ENCODE data around the gene CD109.

CD109 gene

GRCh38 chr6:73796881-73797280, 100.9 kb downstream of the CD109 start:
- peaks cover 0 to 1% of the 10 kb centered on the region in 2 donors for H3K9me3 ChIP-seq (replicated peaks in 1 of 2; ENCODE audit: control insufficient read depth in 2 of 2, insufficient read depth in 1 of 2, low read depth in 1 of 2, low read length in 2 of 2)
- H3K9ac ChIP-seq (ENCODE audit: low read depth, low read length, poor library complexity) = no peak overlapping the region
- H3K4me1 ChIP-seq (ENCODE audit: control insufficient read depth in 2 of 2, insufficient read depth in 1 of 2, low read depth in 1 of 2, low read length in 2 of 2) = no peaks in the 10 kb centered on the region
- H3K4ac ChIP-seq (ENCODE audit: low read length) = no peak overlapping the region
- no peak overlapping the region for H3K14ac ChIP-seq (ENCODE audit: low read length)
- H3K36me3 ChIP-seq (replicated peaks in 1 of 2; ENCODE audit: control insufficient read depth in 2 of 2, insufficient read depth in 2 of 2, low read length in 2 of 2) = no peaks in the 10 kb centered on the region
- no peak overlapping the region for H2BK12ac ChIP-seq (ENCODE audit: low read length)
- H2AFZ ChIP-seq (ENCODE audit: low read length) = no peak overlapping the region
- H2BK120ac ChIP-seq (ENCODE audit: low read depth, low read length) = no peak overlapping the region
- no peak overlapping the region for H3K18ac ChIP-seq (ENCODE audit: low read length)
- H4K91ac ChIP-seq (ENCODE audit: low read depth, low read length, poor library complexity) = no peak overlapping the region
- H3K27me3 ChIP-seq (ENCODE audit: control insufficient read depth in 3 of 3, insufficient read depth in 3 of 3, low read depth in 1 of 3, low read length in 3 of 3) = no peaks in the 10 kb centered on the region
- H2BK5ac ChIP-seq (ENCODE audit: low read length) = no peak overlapping the region
- no peak overlapping the region for H3K27ac ChIP-seq (replicated peaks; ENCODE audit: low read length)
- no peak overlapping the region for H4K8ac ChIP-seq (ENCODE audit: low read depth, low read length)
- H3K79me1 ChIP-seq (ENCODE audit: low read depth, low read length) = no peaks in the 10 kb centered on the region
- no peak overlapping the region for H2AK5ac ChIP-seq (ENCODE audit: low read depth, low read length)
- H3K4me3 ChIP-seq (ENCODE audit: low read length in 2 of 2) = no peak overlapping the region
- no peak overlapping the region for H3K23ac ChIP-seq (ENCODE audit: low read depth, low read length, poor library complexity)
- DNase-seq (ENCODE audit: low spot score) = no peak
- no CpG with 5 or more reads among the region's 4 CpGs for WGBS, 2 donors (ENCODE audit: extremely low coverage in 2 of 2, insufficient read length in 2 of 2, insufficient replicate concordance in 1 of 2)
- H2BK15ac ChIP-seq (ENCODE audit: low read length) = no peak overlapping the region
- no peak overlapping the region for H3K4me2 ChIP-seq (ENCODE audit: insufficient read depth, low read length, poor library complexity, severe bottlenecking)

- Histone ChIP-seq H4K91ac (ENCODE audit: low read depth, low read length, poor library complexity) (no peak overlapping the region), H2BK5ac (ENCODE audit: low read length) (no peak overlapping the region), H2BK15ac (ENCODE audit: low read length) (no peak overlapping the region), H3K9ac (ENCODE audit: low read depth, low read length, poor library complexity) (no peak overlapping the region), H2AFZ (ENCODE audit: low read length) (no peak overlapping the region), H4K8ac (ENCODE audit: low read depth, low read length) (no peak overlapping the region), H3K4me2 (ENCODE audit: insufficient read depth, low read length, poor library complexity, severe bottlenecking) (no peak overlapping the region), H2BK12ac (ENCODE audit: low read length) (no peak overlapping the region), H2AK5ac (ENCODE audit: low read depth, low read length) (no peak overlapping the region), H2BK120ac (ENCODE audit: low read depth, low read length) (no peak overlapping the region), H3K23ac (ENCODE audit: low read depth, low read length, poor library complexity) (no peak overlapping the region), H3K36me3 (replicated peaks in 1 of 2; ENCODE audit: control insufficient read depth in 2 of 2, insufficient read depth in 2 of 2, low read length in 2 of 2) (no peaks in the 10 kb centered on the region), H3K18ac (ENCODE audit: low read length) (no peak overlapping the region), H3K27me3 (ENCODE audit: control insufficient read depth in 3 of 3, insufficient read depth in 3 of 3, low read depth in 1 of 3, low read length in 3 of 3) (no peaks in the 10 kb centered on the region), H3K27ac (replicated peaks; ENCODE audit: low read length) (no peak overlapping the region), H3K4ac (ENCODE audit: low read length) (no peak overlapping the region), H3K9me3 (replicated peaks in 1 of 2; ENCODE audit: control insufficient read depth in 2 of 2, insufficient read depth in 1 of 2, low read depth in 1 of 2, low read length in 2 of 2) (peaks cover 0 to 1% of the 10 kb centered on the region in 2 donors), H3K79me1 (ENCODE audit: low read depth, low read length) (no peaks in the 10 kb centered on the region), H3K4me3 (ENCODE audit: low read length in 2 of 2) (no peak overlapping the region), H3K14ac (ENCODE audit: low read length) (no peak overlapping the region), H3K4me1 (ENCODE audit: control insufficient read depth in 2 of 2, insufficient read depth in 1 of 2, low read depth in 1 of 2, low read length in 2 of 2) (no peaks in the 10 kb centered on the region)
- no CpG with 5 or more reads among the region's 6 CpGs for WGBS, 2 donors (ENCODE audit: extremely low coverage in 2 of 2, insufficient read length in 2 of 2, insufficient replicate concordance in 1 of 2)
- DNase-seq (ENCODE audit: low spot score) = no peak
Measured at GRCh38 chr6:73797861-73798260, 101.9 kb downstream of the CD109 start.

DNA sequence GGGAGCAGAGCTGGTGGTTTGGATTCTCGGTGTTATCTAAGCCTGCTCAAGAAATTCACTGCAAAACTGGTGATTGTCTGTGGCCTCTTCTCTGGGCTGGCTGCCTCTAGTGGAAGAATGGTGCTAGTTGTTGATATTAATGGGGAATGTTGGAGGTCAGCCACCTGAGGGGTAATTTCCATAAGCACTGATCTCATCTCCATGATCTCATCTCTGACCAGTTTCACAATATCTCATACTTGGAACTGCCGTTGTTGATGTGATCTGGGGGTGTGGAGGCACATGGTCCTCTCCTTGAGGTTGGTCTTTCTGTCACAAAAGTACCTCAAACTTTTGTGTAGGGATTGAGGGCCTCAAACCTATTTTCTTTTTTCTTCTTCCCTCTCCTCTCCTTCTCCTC, 102.6 kb downstream of the CD109 start:
- Histone ChIP-seq H3K27ac (replicated peaks; ENCODE audit: low read length) (no peak overlapping the region), H2AK5ac (ENCODE audit: low read depth, low read length) (no peak overlapping the region), H3K79me1 (ENCODE audit: low read depth, low read length) (no peaks in the 10 kb centered on the region), H2BK15ac (ENCODE audit: low read length) (no peak overlapping the region), H2AFZ (ENCODE audit: low read length) (no peak overlapping the region), H3K9me3 (replicated peaks in 1 of 2; ENCODE audit: control insufficient read depth in 2 of 2, insufficient read depth in 1 of 2, low read depth in 1 of 2, low read length in 2 of 2) (peaks cover 0 to 1% of the 10 kb centered on the region in 2 donors), H2BK5ac (ENCODE audit: low read length) (no peak overlapping the region), H3K9ac (ENCODE audit: low read depth, low read length, poor library complexity) (no peak overlapping the region), H4K91ac (ENCODE audit: low read depth, low read length, poor library complexity) (no peak overlapping the region), H2BK12ac (ENCODE audit: low read length) (no peak overlapping the region), H3K23ac (ENCODE audit: low read depth, low read length, poor library complexity) (no peak overlapping the region), H3K4me2 (ENCODE audit: insufficient read depth, low read length, poor library complexity, severe bottlenecking) (no peak overlapping the region), H3K4ac (ENCODE audit: low read length) (no peak overlapping the region), H3K27me3 (ENCODE audit: control insufficient read depth in 3 of 3, insufficient read depth in 3 of 3, low read depth in 1 of 3, low read length in 3 of 3) (no peaks in the 10 kb centered on the region), H3K14ac (ENCODE audit: low read length) (no peak overlapping the region), H4K8ac (ENCODE audit: low read depth, low read length) (no peak overlapping the region), H3K36me3 (replicated peaks in 1 of 2; ENCODE audit: control insufficient read depth in 2 of 2, insufficient read depth in 2 of 2, low read length in 2 of 2) (no peaks in the 10 kb centered on the region), H2BK120ac (ENCODE audit: low read depth, low read length) (no peak overlapping the region), H3K4me3 (ENCODE audit: low read length in 2 of 2) (no peak overlapping the region), H3K18ac (ENCODE audit: low read length) (no peak overlapping the region), H3K4me1 (ENCODE audit: control insufficient read depth in 2 of 2, insufficient read depth in 1 of 2, low read depth in 1 of 2, low read length in 2 of 2) (no peaks in the 10 kb centered on the region)
- DNase-seq (ENCODE audit: low spot score) = no peak
- WGBS, 2 donors (ENCODE audit: extremely low coverage in 2 of 2, insufficient read length in 2 of 2, insufficient replicate concordance in 1 of 2) = no CpG with 5 or more reads among the region's 2 CpGs

- H3K36me3 ChIP-seq (replicated peaks in 1 of 2; ENCODE audit: control insufficient read depth in 2 of 2, insufficient read depth in 2 of 2, low read length in 2 of 2) = no peaks in the 10 kb centered on the region
- H3K4me2 ChIP-seq (ENCODE audit: insufficient read depth, low read length, poor library complexity, severe bottlenecking) = no peak overlapping the region
- no peaks in the 10 kb centered on the region for H3K79me1 ChIP-seq (ENCODE audit: low read depth, low read length)
- no peaks in the 10 kb centered on the region for H3K9me3 ChIP-seq (replicated peaks in 1 of 2; ENCODE audit: control insufficient read depth in 2 of 2, insufficient read depth in 1 of 2, low read depth in 1 of 2, low read length in 2 of 2)
- no peak overlapping the region for H2BK12ac ChIP-seq (ENCODE audit: low read length)
- H3K14ac ChIP-seq (ENCODE audit: low read length) = no peak overlapping the region
- no peak for DNase-seq (ENCODE audit: low spot score)
- no peaks in the 10 kb centered on the region for H3K4me1 ChIP-seq (ENCODE audit: control insufficient read depth in 2 of 2, insufficient read depth in 1 of 2, low read depth in 1 of 2, low read length in 2 of 2)
- H4K8ac ChIP-seq (ENCODE audit: low read depth, low read length) = no peak overlapping the region
- H3K4me3 ChIP-seq (ENCODE audit: low read length in 2 of 2) = no peak overlapping the region
- no peak overlapping the region for H2BK120ac ChIP-seq (ENCODE audit: low read depth, low read length)
- H3K4ac ChIP-seq (ENCODE audit: low read length) = no peak overlapping the region
- no peak overlapping the region for H2BK15ac ChIP-seq (ENCODE audit: low read length)
- H3K18ac ChIP-seq (ENCODE audit: low read length) = no peak overlapping the region
- H3K27ac ChIP-seq (replicated peaks; ENCODE audit: low read length) = no peak overlapping the region
- H3K27me3 ChIP-seq (ENCODE audit: control insufficient read depth in 3 of 3, insufficient read depth in 3 of 3, low read depth in 1 of 3, low read length in 3 of 3) = no peaks in the 10 kb centered on the region
- H3K23ac ChIP-seq (ENCODE audit: low read depth, low read length, poor library complexity) = no peak overlapping the region
- H2AK5ac ChIP-seq (ENCODE audit: low read depth, low read length) = no peak overlapping the region
- no peak overlapping the region for H3K9ac ChIP-seq (ENCODE audit: low read depth, low read length, poor library complexity)
- no peak overlapping the region for H2AFZ ChIP-seq (ENCODE audit: low read length)
- H4K91ac ChIP-seq (ENCODE audit: low read depth, low read length, poor library complexity) = no peak overlapping the region
- WGBS, 2 donors (ENCODE audit: extremely low coverage in 2 of 2, insufficient read length in 2 of 2, insufficient replicate concordance in 1 of 2) = no CpG with 5 or more reads among the region's 1 CpG
- no peak overlapping the region for H2BK5ac ChIP-seq (ENCODE audit: low read length)
Measured at GRCh38 chr6:73800997-73801396, 105.0 kb downstream of the CD109 start.
